Activated CD4-positive, CD25-positive, alpha-beta regulatory T cell treated with anti-CD3 and anti-CD28 coated beads, Interleukin-2, amount 50 U/mL, for 16 hours (primary cell): ENCODE results near the gene LRRTM3.

Source experiments
- DNase-seq: peaks from one replicate; pipeline ENCODE4 v3.0.0-alpha.2; 2020; ENCODE audit warnings: low read depth, low spot score

LRRTM3 gene

GRCh38 chr10:67119651-67120050 lies 193.8 kb downstream of the LRRTM3 start:
- DNase-seq: no peak

DNA sequence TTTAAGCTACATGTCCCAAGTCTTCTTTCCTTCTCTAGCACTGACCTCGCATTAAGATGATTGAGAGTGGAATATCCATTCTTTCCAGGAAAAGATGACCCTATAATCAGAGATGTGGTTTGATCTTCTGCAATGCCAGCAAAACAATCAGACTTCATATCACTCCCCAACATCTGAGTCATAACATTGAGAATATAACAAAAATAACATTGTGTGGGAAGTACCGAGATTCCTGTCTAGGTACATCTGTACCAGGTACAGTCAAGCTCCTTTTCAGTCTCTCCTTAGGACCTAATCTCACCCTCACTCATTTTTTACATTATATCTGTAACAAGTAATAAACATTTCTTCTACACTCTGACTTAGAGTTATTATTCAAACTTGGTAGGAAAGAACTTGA lies 201.6 kb downstream of the LRRTM3 start:
- DNase-seq: no peak

- DNase-seq: no peak
Observed at GRCh38 chr10:67140641-67141040, 214.8 kb downstream of the LRRTM3 start.

GRCh38 chr10:67141300-67141699 lies 215.5 kb downstream of the LRRTM3 start:
- DNase-seq: no peak

- DNase-seq: no peak
Observed at GRCh38 chr10:67144530-67144929, 218.7 kb downstream of the LRRTM3 start.
